ENCODE results near the gene C16orf89.

The C16orf89 gene

DNA sequence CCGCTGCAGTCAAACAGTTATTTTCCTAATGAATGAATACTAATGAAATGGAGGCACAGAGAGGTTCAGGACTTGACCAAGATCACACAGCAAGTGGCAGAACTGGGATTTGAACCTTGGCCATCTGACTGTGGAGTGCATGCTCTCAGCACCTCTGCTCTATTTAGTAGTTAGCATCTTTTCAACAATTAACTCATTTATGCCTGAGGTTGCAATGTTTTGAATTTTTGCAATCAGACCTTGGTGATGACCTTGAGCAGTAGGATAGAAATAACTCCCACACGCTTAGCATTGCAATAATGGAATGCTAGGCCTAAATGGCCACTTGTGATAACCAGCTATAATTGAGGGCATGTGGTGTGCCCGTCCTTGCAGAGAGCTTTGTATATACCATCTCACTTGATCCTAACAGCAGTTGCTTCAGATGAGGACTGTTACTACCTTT, 63.0 kb downstream of the C16orf89 start:
- DNase-seq, result no peak

DNA sequence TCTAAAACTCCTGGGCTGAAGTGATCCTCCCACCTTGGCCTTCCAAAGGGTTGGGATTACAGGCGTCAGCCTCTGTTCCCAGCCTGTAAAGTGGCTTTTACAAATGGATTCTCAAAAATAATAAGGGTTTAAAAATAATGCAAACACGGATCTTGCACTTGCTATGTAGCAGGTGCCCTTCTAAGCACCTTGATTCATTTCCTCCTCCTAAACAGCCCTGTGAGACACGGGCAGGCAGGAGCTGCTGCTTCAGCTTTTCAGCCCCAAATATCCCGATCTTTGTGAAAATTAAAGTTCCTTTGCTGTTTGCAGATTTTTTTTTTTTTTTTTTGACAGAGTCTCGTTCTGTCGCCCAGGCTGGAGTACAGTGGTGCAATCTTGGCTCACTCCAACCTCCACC, 63.8 kb downstream of the C16orf89 start:
- DNase-seq, result no peak

DNA sequence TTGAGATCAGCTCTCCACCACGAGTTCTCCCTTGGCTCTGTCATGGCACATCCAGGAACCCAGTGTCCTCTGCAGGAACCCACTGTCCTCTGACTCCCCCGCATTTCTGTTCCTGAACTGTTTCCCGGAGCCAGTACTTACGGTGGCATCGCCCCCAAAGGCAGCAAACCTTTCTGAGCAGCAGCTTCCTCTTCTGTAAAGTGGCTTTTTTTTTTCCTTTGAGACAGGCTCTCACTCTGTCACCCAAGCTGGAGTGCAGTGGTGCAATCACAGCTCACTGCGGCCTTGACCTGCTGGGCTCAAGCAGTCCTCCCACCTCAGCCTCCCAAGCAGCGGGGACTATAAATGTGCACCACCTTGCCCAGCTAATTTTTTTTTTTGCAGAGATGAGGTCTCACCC, 64.2 kb downstream of the C16orf89 start:
- no peak for DNase-seq

DNA sequence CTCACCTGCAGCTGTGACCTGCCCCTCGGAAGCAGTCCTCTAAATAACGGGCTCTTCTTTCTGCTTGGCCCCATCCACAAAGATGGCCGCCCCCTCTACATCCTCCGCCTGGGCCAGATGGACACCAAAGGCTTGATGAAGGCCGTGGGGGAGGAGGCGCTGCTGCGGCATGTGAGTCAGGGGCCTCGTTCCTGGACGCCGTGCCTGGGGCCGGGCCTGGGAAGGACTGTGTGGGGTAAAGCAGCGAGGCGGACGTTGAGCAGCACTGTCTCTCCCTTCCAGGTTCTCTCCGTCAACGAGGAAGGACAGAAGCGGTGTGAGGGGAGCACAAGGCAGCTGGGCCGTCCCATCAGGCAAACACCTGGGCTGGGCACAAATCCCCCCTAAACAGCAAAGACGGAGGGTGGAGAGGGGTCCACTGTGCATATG, 65.2 kb downstream of the C16orf89 start:
- DNase-seq, result no peak

DNA sequence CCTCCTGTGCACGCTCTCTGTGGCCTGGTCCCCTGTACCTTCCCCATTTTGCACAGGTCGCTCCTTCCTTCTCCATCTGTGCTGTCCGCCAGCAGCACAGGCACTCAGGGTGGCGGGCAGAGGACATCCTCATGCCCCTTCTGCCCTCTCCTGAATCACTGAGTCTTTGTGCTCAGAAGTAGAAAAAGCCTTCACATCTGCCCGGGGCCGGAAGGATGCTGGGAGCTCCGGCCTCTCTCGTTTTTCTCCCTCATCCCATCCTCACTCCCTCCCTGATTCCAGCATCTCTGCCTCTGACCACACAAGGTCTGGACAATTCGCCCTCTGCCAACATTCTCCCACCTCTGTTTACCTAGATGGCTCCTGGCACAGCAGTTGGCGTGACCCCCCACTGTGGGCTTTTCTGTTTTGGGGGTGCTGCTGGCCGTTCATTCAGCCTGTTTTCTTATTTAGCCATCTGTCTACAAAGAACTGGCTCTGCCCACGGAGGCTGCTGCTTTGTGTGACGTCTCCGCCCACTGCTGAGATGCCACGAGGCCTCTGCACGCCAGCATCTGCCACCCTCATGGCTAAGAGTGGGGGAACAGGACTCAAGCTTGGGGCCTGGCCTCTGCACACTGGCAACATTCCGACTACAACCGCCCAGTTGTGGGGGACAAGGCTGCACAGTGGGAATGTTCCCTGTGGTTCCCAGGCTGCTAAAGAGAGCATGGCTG, 70.9 kb downstream of the C16orf89 start:
- DNase-seq, result no peak
